ENCODE results near the gene POPDC3.

DNA sequence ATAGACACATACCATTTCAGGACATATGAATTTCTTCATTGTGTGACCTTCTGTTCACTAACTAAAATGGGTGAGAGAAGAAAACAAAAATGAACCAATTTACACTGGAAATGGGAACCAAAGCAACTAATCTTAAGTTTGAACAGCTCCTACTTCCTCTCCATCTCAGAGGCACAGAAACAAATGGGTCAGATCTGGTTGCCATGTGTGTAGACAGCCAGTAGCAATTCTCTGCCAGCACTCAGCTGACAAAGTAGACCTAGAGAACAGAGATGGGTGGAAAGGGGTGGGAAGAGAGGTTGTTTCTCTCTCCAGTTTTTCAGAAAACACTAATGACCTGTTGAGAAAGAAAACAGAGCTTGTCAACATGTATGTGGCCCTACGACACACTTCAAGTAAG, 14.3 kb upstream of the POPDC3 start:
- TF ChIP-seq POLR2A (IDR thresholded peaks at IDR 0.05; ENCODE audit: low read length) (no peak), GATA1 (IDR thresholded peaks at IDR 0.05; ENCODE audit: low read depth, low read length) (no peak)

All from erythroblast (primary cell).